NCI-H1930 (cell line): ENCODE results near the gene COPS8.

Experiments
- DNase-seq, 2 experiments: peaks; one replicate each; lab custom pipeline; 2025; lab: John Stamatoyannopoulos, UW

Gene COPS8

DNA sequence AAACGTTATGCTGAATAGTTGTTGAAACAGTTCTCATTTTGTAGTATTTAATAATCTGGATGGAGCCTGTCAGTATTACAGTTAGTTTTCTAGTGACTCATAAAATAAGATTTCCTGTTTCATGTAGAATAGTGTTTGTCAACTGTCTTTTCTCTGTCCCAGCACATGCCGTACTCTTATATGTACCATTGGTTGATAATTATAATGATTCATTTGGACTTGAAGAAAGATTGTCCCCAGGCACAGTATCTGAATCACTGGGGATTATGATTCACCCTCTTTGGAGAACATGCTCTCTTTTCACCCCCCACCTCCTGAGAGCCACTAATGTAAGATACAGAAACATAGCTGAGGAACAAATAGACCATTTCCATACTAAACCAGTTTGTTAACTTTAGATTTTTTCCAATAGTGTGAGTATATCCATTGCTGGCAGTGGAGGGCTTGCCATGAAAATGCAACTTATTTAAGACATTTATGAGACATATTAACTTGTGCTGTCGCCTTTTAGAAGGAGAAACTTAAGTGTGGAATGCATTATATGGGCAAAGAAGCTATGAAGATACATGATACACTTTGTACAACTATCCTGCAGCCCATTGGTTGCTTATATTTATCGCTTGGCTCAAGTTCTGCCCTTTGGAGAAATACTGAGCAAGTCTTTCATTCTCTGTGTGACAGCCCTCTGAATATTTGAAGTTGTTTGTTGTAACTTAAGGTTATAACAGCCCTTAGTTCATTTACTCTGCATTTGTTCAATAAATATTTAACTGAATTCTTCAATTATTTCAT lies 12.4 kb downstream of the COPS8 start:
- no peak for DNase-seq

DNA sequence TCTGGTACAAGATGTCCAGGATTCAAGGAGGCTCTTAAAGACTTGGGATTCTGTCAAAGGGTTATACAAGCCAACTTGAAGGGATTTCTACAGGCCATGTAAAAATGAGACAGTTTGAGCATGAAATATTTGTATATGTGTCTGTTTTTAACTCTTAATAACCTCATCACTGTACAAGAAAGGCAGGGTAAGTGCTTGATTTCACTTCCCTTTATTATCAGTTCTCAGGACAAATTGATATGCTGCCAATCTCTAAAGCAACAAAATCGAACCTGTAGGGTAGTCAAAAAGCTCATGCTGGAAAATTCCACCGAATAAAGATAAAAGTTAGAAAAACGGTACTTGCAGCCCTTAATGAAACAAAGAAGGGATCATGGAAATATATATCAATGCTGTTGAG lies 14.1 kb downstream of the COPS8 start:
- no peak for DNase-seq

DNA sequence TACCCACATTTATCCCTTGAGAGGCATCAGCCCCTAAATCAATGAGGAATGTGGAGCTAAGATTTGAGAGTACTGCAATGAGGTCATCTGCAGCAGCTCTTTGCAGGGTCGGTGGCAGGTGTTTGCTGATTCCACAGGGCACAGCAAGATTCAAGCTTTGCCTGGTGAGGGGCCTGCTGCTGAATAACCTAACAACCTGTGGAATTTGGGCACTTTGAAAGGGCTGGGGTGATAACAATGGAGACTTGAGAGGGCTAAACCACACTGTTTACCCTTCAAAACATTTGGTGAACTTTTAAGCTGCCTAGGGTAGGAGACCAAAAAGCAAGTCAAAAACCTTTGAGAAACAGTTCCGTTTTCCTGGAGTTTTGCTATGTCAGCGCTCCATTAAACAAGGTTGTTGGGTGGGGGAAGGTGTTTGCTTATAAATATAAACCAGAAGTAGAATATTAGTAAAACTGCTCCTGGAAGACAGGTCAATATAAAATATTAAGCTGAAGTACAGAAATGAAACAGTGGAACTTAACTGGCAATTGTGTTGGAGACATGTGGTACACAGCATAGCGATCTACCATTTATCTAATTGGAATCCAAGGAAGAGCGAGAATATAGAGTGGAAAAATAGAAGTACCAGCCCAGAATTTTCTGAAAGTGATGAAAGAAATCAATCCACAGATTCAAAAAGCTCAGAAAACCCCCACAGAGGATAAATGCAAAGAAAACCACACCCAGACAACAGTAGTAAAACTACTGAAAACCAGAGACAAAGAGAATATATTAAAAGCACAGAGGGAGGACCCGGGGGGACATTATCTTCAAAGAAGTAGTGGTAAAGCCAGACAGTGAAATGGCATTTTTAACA lies 15.7 kb downstream of the COPS8 start:
- no peak for DNase-seq

DNA sequence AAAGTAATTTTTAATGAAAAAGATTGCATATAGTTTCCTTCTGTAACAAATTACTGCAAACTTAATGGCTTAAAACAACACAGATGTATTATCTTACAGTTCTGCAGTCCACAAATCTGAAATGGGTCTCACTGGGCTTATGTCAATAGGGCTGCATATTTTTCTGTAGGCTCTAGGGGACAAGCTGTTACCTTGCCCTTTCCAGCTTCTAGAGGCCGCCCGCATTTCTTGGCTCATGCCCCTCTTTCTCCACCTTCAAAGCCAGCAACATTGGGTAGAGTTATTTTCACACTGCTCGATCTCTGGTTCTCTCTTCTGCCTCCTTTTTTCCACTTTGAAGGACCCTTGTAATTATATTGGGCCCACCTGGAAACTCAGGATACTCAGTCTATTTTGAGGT lies 16.7 kb downstream of the COPS8 start:
- no peak for DNase-seq

DNA sequence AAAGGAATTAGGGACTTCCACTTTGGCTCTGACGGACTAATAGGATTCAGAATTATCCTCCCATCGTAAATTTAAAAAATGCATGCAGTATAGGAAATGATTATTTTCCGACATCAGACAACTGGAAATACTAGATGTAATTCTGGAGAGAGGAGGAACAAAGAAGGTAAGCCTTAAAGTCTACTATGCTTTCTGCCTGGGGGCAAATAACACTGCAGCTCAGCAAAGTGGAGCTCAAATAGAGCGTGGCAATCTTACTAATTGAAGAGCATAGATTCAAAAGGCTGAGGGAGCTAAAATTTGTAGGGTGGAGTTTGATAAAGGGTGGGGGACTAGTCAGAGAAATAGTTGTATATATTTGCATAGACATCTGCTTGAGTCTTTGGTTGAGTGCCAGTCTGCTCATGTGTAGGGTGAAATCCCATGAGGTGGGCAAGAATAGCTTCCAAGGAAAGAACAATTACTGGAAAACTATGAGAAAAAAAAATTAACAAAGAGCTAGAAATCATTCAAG lies 23.8 kb downstream of the COPS8 start:
- DNase-seq = no peak

DNA sequence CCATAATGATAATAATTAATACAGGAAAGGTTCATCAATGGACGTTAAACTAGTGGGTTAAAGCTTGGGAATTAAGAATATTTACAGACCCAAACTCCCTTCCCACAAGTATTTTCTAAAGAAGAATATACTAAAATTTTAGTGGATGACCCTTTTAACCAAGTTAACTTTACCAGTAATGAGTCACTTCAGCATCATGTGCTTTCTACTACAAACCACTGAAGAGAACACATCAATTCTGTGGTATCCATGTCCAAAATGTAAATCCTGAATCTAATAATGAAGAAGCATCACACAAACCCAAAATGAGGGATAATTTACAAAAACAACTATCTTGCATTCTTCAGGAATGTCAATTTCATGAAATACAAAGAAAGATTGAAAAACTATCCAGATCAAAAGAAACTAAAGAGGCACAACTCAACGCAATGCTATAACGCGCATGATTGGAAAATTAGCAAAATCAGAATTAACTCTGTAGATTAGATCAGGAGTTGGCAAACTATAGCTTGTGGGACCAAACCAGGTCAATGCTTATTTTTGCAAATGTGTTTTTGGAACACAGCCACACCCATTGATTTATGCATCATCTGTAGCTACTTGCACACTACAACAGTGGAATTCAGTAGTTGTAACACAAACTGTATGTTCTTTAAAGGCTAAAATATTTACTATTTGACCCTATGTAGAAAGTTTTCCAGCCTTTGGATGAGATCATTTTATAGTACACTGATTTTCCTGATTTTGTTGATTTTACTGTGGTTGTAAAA lies 27.5 kb downstream of the COPS8 start:
- no peak for DNase-seq

DNA sequence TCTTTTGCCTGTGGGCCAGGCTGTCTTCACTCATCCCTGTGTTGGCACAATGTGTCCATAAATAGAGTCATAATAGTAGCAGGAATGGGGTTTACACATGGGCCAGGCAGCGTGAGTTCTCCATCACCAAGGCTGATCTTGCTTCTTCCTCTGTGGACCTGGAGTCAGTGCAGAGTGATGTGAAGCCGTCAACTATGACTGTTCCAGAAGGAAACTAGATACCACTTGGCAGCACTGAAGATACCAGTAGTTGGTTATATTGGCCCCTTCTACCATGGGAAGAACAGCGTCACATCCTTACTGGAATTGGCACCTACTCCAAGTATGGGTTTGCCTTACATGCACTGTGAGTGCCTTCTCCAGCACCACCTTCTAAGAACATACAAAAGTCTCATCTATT lies 30.2 kb downstream of the COPS8 start:
- DNase-seq = no peak

DNA sequence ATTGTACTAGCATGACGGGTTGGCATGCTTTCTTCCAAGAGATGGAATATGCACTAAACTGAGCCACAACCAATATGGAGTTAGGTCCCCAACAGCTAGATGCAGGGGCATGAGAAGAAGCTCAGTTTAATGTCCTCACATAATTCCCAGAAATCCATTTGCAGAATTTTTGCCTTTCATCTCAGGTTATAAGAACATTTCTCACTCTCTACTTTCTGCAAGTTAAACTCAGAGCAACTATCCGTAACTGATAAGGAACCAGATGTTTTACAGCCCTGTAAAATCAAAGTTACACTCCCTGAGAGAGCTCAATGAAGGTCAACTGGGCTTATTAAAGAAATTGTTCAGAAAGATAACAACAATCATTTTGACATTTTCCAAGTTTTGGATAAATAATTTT lies 30.7 kb downstream of the COPS8 start:
- no peak for DNase-seq

DNA sequence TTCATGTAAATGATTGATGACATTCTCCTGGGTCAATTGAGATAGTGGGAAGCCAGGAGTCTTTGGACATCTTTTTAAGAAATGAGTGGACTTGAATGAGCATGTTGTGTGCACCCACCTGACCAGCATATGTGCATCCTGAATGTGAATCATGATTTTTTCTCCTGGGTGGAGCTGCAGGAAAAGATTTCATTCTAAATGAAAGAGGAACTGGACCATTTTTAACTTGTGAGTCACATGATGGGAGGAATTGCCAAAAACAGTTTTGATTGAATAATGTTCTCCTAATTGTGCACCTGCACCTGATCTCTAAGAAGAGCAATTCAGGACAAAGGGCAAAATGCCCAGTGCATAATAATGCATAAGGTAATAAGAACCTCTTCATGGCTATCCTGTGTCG lies 32.3 kb downstream of the COPS8 start:
- DNase-seq = no peak

DNA sequence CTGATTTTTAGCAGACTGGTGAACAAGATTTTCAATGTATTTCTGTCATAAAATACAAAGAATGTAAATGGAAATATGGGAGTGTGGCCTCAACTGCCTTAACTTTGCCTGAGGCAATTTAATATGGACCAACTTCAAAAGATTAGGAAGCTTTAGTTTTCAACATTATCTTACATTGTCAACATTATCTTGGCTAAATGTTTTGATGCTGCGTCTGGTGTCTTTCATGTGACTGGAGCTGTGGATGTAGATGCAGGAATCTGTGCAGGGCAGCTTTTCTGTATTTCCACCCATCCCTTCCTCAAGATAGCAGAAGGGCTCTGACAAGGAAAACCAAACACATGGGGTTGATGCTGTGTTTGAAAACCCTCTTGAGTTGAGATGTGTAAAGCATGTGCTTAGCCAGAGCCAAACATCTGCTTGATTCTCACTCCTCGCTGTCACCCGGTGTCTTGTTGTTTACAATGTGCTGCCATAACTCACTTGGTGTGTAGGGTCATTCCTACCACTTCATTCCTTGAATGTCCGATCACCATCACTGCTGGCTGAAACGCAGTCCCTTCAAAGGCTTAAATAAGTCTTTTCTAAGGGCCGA lies 33.0 kb downstream of the COPS8 start:
- no peak for DNase-seq

DNA sequence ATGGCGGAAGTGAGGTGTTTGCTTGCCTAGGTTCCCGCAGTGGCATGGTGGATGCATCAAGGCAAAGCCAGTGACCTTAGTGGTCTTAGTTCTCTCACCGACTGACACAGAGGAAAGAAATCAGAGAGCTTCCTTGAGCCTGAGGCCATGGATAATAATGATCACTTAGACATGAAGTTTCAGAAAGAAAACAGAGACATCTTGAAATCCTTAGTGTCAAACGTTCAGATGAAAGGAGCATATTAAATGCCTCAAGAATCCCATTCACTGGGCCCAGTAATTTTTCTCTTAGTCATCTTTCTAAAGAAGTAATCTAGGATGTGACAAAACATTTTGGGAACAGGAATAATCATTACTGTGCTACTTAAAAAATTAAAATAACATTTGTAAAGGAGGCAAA lies 35.2 kb downstream of the COPS8 start:
- no peak for DNase-seq

DNA sequence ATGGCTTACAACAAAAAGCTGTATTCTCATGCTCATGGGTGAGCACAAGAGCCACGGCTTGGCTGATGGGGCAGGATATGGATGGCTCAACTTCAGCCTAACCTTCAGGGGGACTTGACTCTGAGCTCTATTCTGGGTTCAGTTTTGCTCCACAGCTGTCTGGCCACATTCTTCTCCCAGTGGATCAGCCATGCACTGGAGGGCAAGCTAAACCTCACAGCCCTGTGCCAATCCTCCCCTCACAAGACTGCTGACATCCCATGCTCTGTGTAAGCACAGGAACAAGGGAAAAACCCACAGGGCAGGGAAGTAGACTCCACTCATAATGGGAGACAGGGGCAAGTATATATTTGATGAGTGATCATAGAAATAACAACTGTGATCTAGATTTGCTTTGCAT lies 35.6 kb downstream of the COPS8 start:
- DNase-seq = no peak

DNA sequence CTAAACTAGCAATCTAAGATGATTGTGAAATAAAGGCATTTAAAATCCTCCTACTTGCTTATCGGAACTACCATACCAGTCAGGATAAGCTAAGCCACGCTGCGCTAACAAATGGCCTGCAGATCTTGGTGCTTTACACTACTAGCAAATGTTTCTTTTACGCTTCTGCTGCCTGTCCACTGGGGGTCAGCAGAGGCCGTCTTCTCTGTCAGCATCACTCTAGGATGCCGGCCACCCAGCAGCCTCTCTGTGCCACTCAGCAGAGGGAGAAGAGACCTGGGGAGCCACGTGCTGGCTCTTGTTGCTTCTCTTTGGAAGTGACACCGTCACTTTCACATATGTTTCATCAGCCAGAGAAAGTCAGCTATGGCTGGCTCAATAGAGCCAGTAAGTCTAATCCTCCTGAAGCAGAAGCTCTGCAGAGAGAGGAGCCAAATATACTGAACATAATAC lies 36.6 kb downstream of the COPS8 start:
- no peak for DNase-seq

DNA sequence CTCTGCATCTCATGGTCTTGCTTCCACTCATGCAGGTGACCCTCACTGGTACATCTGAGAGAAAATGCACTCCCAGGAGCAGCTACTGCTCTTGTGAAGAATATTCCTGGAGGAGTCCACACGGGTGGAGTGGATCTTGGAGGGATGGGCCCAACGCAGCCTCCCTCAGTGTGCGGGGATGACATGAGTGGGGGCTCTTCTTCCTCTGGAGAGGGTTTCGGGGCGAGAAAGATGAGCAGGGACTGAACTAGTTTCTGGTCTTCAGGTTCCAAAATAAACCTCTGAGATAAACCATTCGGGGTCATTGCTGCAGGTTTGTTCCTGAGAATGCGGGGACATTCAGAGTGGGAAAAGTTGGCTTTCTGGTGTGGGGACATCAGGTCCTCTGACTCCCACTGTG lies 39.1 kb downstream of the COPS8 start:
- DNase-seq = no peak

DNA sequence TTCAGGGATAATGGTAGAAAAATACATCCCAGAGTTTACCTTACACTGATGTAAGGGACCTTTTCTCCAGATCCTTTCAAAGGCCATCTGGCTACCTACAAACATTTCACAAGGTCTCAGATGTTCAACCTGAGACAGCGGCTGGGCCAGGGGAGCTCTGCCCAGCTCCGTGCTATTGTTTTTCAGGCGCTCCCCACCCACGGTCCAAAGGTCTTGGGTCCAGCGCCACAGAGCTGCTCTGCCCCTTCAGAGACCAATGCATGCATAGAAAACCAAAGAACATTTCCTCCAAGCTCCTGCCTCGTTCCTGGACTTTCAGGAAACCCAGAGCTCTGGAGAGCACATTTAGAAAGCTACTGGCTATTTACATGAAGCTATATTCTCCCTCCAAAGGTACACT lies 40.3 kb downstream of the COPS8 start:
- no peak for DNase-seq

DNA sequence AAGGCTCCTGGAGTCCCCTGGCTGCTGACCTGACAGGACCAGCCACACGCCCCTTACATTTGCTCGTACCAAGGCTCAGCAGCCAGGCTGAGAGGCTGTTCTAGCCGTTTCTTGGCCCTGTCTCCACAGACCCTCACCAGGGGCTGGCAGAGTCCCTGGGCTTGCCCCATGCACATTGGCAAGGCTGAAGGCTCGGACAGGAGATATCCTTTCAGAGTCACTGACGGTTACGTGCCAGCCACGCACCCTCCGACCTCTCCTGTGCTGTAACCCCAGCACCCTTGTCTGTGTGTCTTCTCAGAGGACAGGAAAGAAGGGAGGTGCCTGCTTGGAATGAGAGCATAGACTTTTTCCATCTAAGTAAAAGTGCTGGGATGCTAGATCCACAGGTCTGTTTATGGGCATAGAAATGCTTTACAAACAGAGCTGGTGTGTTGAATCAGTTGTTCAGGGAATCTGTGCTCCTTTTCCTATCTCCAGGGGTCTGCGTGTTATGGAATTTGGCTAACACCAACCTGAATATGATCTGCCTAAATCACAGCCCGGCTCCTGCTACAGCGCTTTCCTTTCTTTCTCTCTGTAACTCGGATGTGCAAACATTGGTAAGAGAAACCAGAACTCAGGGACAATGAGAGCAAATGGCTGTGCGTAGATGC lies 41.0 kb downstream of the COPS8 start:
- no peak for DNase-seq

DNA sequence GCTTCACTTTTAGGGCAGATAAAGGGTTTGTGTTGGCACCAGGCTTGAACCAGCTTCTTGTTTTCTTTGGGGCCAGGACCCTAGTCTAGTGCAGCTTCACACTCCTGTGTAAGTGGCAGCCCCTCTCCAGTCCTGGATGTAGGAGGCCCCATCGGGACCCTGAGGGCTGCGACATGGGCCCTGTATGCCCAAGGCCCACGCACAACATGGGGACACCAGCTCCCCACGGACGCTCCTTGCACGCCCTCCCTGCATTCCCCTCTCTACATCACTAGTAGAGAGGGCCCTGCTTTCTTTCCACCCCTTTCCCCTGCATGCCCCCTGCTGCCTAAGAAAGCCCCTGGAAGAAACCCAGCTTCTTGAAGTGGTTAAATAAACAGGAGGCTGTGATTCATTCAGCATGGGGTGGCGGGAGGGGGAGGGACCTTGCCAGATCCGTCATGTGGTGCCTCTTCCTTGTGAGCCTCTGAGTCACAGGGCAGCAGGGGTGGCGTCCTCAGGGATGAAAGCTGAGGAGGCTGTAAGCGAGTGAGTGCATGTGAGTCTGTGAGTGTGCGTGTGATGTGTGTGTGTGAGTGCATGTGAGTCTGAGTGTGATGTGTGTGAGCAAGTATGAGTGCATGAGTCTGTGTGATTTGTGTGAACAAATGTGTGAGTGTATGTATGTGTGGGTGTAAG lies 42.5 kb downstream of the COPS8 start:
- no peak for DNase-seq

DNA sequence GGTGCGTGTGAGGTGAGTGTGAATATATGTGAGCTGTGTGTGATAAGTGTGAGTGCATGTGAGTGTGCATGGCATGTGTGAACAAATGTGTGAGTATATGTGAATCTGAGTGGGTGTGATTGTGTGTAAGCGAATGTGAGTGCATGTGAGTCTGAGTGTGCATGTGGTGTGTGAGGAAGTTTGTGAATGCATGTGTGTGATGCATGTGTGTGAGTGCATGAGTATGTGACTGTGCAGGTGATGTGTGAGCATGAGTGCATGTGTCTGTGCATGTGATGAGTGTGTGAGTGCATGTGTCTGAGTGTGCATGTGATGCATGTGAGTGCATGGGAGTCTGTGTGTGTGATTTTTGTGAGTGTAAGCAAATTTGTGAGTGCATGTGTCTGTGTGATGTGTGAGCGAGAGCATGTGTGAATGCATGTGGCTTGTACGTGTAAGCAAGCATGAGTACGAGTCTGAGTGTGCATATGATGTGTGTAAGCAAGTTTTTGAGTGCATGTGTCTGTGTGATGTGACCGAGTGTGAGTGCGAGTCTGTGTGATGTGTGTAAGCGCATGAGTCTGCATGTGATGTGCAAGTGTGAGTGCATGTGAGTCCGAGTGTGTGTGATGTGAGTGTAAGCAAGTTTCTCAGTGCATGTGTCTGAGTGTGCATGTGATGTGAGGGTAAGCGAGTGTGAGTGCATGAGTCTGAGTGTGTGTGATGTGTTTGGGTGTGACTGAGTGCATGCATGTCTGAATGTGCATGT lies 43.3 kb downstream of the COPS8 start:
- no peak for DNase-seq

DNA sequence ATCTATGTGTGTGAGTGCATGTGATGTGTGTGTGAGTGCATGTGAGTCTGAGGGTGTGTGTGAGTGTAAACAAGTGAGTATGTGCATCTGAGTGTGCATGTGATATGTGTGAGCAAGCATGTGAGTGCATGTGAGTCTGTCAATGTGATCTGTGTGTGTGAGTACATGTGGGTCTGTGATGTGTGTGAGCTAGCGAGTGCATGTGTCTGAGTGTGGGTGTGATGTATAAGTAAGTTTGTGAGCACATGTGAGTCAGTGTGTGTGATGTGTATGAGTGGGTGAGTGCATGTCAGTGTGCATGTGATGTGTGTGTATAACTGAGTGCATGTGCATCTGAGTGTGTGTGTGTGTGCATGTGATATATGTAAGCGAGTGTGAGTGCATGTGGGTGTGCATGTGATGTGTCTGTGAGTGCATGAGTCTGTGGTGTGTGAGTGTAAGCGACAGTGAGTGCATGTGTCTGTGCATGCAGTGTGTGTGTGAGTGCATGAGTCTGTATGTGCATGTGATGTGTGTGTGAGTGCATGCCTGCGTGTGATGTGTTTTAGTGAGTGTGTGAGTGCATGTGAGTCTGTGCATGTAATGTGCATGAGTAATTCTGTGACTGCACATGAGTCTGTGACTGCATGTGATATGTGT lies 44.1 kb downstream of the COPS8 start:
- DNase-seq = no peak
